ENCODE results near the gene AKAP9.
"Not testable (repeated sequence)": the region's sequence is repeated elsewhere in the genome, so short reads cannot be mapped to it uniquely, and the experiment has no call there.

AKAP9 gene

GRCh38 chr7:92061154-92061553 lies 120.5 kb downstream of the AKAP9 start:
- no peak for DNase-seq (ENCODE audit: low read depth in 2 of 2)

- DNase-seq (ENCODE audit: low read depth in 2 of 2): no peak
Observed at GRCh38 chr7:92064438-92065029, 123.9 kb downstream of the AKAP9 start.

- no peak for DNase-seq (ENCODE audit: low read depth in 2 of 2)
Observed at GRCh38 chr7:92071032-92071431, 130.4 kb downstream of the AKAP9 start.

GRCh38 chr7:92072121-92072520 lies 131.5 kb downstream of the AKAP9 start:
- DNase-seq (ENCODE audit: low read depth in 2 of 2): no peak

GRCh38 chr7:92072708-92073107 lies 132.0 kb downstream of the AKAP9 start:
- no peak for DNase-seq (ENCODE audit: low read depth in 2 of 2)

- no peak for DNase-seq (ENCODE audit: low read depth in 2 of 2)
Observed at GRCh38 chr7:92075455-92076158, 134.9 kb downstream of the AKAP9 start.

GRCh38 chr7:92076509-92076908 lies 135.8 kb downstream of the AKAP9 start:
- DNase-seq (ENCODE audit: low read depth in 2 of 2): no peak

GRCh38 chr7:92083922-92084321 lies 143.3 kb downstream of the AKAP9 start:
- DNase-seq (ENCODE audit: low read depth in 2 of 2): not testable (repeated sequence)

GRCh38 chr7:92088266-92088665 lies 147.6 kb downstream of the AKAP9 start:
- no peak for DNase-seq (ENCODE audit: low read depth in 2 of 2)

GRCh38 chr7:92092210-92092609 lies 151.5 kb downstream of the AKAP9 start:
- no peak for DNase-seq (ENCODE audit: low read depth in 2 of 2)

GRCh38 chr7:92095380-92095779 lies 154.7 kb downstream of the AKAP9 start:
- DNase-seq (ENCODE audit: low read depth in 2 of 2): no peak

GRCh38 chr7:92100534-92100933 lies 159.9 kb downstream of the AKAP9 start:
- no peak for DNase-seq (ENCODE audit: low read depth in 2 of 2)

GRCh38 chr7:92102862-92103261 lies 162.2 kb downstream of the AKAP9 start:
- DNase-seq (ENCODE audit: low read depth in 2 of 2): not testable (repeated sequence)

- DNase-seq (ENCODE audit: low read depth in 2 of 2): no peak
Observed at GRCh38 chr7:92108821-92109220, 168.2 kb downstream of the AKAP9 start.

- DNase-seq (ENCODE audit: low read depth in 2 of 2): no peak
Observed at GRCh38 chr7:92110857-92111256, 170.2 kb downstream of the AKAP9 start.

GRCh38 chr7:92115821-92116220 lies 175.2 kb downstream of the AKAP9 start:
- DNase-seq (ENCODE audit: low read depth in 2 of 2): no peak

GRCh38 chr7:92116949-92117348 lies 176.3 kb downstream of the AKAP9 start:
- DNase-seq (ENCODE audit: low read depth in 2 of 2): no peak

GRCh38 chr7:92119213-92119759 lies 178.6 kb downstream of the AKAP9 start:
- no peak for DNase-seq (ENCODE audit: low read depth in 2 of 2)

- DNase-seq (ENCODE audit: low read depth in 2 of 2): no peak
Observed at GRCh38 chr7:92121681-92122080, 181.0 kb downstream of the AKAP9 start.

- no peak for DNase-seq (ENCODE audit: low read depth in 2 of 2)
Observed at GRCh38 chr7:92131093-92131492, 190.4 kb downstream of the AKAP9 start.

GRCh38 chr7:92131764-92132330 lies 191.2 kb downstream of the AKAP9 start:
- DNase-seq (ENCODE audit: low read depth in 2 of 2): no peak

- no peak for DNase-seq (ENCODE audit: low read depth in 2 of 2)
Observed at GRCh38 chr7:92133133-92133736, 192.6 kb downstream of the AKAP9 start.
